GM18507 (cell line): ENCODE results near the gene APC2.
"Not testable (repeated sequence)": the region's sequence is repeated elsewhere in the genome, so short reads cannot be mapped to it uniquely, and the experiment has no call there.

Experiments used
- DNase-seq: peaks from one replicate; pipeline ENCODE4 v3.0.0; 2011; ENCODE audit warnings: low read depth; ENCODE audit not compliant: insufficient read length; ENCODE audit errors: extremely low spot score
- FAIRE-seq: peaks from 2 replicates; lab custom pipeline; 2011; peaks lifted over from hg19 to GRCh38; lab: Jason Lieb, UNC

APC2 gene

DNA sequence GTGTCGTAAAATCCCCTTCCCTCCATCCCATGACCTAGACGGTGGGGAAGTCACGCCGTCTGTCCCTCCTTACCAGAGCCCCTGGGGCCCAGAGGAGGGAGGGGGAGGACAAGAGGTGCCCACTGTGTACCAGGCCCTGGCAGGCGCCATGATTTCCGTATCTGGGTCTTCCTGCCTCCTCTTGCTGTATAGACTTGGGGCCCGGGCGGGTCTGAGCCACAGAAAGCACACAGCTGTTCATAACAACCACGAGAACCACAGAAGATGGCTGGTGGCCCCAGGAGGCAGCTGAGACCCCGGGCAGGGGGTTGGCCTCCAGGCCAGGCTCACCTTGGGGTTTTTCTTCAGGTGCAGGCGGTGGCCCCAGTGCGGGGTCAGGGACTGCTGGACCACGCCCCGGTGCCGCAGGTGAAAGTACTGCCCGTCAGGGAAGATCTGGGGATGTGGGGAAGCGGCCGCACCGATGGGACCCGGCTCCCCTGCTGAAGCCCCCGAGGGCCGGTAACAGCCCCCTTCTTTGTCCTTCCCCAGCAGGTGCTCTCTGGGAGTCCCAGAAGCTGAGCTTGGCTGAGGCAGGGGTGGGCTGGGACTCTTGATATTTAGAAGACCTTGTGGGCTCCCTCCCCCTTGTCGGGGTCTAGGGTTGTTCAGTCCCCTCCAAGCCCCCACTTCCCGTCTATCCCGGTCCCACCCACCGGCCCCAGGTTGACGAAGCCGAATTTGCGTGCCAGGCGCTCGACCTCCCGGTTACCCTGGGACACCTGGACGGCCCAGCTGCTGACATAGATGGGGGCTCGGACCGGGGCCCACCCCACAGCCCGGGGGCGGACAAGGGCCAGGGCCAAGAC is 39.8 kb downstream of the APC2 start:
- DNase-seq (no peak), FAIRE-seq (no peak)

DNA sequence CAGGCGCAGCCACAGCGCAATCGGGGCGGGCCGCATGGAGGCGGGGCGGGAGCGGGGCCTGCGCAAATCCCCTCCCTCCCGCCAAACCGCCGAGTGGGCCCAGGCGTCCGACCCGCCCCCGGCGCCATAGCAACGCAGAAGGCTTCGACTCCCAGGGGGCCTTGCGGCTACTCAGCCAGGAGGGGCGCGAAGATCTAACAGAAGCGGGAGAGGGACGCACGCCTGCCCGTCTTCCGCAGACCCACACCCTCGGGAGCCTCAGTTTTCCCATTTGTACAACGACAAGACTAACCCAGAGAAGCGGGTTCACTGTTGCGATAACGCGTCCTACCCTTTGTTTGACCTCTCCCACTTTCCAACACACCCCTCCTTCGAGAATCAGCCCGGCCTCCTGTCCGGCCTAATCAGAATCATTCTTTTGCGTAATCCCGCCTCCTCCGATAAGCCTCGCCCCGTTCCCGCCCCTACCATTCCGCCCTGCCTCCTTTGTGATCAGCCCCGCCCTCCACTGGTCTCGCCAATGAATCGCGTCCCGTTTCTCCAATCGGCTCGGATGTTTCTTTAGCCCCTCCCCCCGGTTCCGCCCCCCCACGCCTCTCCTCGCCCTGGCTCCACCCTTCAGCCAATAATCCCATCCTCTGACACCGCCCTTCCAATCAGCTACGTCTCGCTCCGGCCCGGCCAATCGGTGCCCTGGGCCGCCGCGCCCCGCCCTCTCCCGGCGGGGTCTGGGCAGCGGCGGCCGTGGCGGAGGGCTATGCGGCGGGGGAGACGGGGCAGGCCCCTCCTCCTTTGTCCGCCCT is 40.6 kb downstream of the APC2 start, which contains the start of gene PCSK4:
TSS of gene PCSK4 (minus strand) at position 40 of the 803 bp plus-strand sequence. CDS start at position 36, 4 bp downstream.
- DNase-seq: peak; percentile 79
- FAIRE-seq: peak; percentile 100

DNA sequence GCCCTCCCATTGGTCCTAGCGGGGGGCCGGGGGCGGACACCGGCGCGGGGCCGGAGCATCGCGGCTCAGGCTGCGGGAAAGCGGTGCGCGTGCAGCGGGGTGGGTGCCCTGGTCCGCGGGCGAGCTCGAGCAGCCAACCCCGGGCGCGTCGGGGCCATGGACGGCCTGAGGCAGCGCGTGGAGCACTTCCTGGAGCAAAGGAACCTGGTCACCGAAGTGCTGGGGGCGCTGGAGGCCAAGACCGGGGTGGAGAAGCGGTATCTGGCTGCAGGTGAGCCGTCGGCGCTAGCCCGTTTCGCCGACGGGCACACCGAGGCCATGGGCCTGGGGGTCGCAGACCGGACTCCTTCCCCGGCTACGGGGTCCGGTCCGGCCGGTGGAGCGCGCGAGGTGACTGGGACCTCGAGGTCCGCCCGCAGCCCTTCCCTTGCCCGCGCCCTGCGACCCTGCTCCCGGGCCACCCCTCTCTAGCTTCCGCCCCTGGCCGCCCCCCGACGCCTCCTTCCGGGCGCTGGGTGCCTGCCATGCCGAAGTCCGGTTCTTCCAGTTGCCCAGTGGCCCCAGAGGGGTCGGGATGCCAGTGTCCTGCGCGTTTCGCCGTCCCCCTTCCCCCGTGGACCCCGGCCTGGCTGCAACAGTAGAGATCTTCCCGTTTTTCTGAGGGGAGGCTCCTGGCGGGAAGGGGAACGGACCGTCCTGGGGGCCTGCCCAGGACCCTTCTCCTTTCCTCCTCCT is 41.4 kb downstream of the APC2 start, which contains the start of gene REEP6:
TSS of gene REEP6 (plus strand) at position 68 of the 735 bp plus-strand sequence. CDS start at position 157, 89 bp downstream.
- DNase-seq: no peak
- FAIRE-seq: no peak

DNA sequence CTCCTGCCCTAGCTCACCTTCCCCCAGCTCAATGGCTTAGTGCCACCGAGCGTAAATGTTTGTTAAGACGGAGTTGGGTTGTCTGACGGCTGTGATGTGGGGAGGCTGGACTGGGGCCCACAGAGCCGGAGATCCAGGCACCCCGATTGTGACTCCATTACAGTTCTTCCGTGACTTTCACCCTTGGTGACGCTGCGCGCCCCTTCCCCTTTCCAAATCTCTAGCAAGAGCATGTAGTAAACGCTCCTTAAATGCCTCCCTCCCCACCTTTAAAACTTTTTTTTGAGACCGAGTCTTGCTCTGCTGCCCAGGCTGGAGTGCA is 41.9 kb downstream of the APC2 start:
- DNase-seq (no peak), FAIRE-seq (no peak)

DNA sequence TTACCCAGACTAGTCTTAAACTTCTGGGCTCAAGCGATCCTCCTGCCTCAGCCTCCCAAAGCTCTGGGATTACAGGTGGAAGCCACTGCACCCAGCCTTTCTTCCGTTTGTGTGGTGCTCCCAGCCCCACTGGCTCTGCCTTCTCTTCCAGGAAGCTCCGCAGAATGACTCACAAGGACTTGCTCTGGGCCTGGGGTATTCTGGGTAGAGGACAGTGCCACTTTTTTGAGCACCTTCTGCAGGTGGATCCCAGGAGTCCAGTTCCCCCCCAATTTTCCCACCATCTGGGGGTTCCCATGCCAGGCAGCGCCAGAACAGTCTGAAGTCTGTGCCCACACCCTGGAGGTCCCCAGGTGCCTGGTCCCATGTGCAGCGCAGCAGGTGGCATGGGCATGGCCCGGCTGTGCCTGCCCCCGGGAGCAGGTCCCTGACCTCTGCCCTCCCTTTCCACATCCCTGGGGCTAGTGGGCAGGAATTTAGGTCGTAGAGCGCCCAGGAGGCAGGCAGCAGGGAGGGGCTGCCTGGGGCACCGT is 42.6 kb downstream of the APC2 start:
- no peak for FAIRE-seq
- no peak for DNase-seq

DNA sequence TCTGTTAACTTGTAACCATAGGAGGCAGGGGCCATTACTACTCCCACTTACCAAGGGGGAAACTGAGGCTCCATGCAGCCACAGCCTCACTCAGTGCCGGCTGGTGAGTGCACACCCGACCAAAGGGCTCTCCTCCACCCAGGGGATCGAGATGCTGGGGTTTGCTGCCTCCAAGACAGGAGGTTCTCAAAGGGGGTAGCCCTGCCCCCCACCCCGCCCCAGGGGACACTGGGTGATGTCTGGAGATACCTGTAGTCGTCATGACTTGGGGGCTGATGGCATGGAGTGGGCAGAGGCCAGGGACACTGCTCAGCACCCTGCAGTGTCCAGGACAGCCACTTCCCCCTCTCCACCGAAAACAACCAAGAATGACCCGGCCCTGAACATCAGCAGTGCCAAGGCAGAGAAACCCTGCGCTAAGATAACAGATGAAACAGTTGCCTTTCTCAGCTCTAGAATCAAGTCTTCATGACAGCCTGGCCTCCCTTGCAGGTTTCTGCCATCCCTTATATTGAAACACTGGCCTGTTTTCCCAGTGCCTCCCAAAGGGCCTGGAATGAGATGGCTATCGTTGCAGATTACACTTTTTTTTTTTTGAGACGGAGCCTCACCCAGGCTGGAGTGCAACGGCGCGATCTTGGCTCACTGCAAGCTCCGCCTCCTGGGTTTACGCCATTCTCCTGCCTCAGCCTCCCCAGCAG is 44.3 kb downstream of the APC2 start:
- no peak for FAIRE-seq
- no peak for DNase-seq

DNA sequence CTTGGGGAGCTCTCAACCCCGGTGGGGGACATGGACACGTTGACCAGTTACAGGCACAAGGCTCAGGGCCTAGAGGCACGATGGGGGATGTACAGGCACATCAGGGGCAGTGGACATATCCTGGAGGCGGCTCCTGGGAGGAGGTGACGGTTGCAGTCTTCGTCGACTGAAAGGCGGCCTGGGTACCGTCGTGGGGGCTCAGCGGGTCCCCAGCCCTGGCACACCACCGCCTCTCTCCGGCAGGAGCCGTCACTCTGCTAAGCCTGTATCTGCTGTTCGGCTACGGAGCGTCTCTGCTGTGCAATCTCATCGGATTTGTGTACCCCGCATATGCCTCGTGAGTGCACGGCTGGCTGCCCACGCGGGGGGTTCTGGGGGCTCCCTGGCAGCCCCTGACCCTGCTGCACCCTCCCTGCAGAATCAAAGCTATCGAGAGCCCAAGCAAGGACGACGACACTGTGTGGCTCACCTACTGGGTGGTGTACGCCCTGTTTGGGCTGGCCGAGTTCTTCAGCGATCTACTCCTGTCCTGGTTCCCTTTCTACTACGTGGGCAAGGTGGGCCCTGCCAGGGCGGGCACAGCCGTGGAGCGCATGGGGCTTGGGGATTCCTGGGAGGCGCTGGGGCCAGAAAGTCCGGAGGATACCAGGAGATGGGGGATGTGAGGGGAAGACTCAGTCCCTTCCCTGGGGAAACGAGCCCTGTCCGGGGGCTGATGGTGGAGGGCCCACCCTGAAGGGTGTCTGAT is 45.3 kb downstream of the APC2 start:
- FAIRE-seq: no peak
- no peak for DNase-seq

DNA sequence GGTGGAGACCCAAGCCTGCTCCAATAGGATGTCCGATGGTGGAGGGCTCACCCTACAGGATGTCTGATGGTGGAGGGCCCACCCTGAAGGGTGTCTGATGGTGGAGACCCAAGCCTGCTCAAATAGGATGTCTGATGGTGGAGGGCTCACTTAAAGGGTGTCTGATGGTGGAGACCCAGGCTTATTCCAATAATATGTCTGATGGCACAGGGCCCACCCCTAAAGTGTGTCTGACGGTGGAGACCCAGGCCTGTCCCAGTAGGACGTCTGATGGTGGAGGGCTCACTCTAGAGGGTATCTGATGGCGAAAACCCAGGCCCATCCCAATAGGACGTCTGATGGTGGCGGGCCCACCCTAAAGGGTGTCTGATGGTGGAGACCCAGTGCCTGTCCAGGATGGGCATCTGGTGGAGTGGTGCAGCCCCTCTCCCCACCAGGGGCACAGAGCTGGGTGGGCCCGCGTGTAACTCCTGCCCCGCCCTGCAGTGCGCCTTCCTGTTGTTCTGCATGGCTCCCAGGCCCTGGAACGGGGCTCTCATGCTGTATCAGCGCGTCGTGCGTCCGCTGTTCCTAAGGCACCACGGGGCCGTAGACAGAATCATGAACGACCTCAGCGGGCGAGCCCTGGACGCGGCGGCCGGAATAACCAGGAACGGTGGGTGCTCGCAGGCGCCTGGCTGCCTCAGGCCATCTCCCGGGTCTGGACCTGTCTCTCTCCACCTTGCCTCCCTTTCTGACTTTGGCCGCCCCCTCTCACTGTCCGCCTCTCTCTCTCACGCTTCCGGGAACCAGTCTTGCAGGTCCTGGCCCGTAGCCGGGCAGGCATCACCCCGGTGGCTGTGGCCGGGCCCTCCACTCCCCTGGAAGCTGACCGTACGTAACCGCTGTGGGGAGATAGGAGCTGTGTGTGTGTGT is 46.1 kb downstream of the APC2 start:
- no peak for DNase-seq
- no peak for FAIRE-seq

DNA sequence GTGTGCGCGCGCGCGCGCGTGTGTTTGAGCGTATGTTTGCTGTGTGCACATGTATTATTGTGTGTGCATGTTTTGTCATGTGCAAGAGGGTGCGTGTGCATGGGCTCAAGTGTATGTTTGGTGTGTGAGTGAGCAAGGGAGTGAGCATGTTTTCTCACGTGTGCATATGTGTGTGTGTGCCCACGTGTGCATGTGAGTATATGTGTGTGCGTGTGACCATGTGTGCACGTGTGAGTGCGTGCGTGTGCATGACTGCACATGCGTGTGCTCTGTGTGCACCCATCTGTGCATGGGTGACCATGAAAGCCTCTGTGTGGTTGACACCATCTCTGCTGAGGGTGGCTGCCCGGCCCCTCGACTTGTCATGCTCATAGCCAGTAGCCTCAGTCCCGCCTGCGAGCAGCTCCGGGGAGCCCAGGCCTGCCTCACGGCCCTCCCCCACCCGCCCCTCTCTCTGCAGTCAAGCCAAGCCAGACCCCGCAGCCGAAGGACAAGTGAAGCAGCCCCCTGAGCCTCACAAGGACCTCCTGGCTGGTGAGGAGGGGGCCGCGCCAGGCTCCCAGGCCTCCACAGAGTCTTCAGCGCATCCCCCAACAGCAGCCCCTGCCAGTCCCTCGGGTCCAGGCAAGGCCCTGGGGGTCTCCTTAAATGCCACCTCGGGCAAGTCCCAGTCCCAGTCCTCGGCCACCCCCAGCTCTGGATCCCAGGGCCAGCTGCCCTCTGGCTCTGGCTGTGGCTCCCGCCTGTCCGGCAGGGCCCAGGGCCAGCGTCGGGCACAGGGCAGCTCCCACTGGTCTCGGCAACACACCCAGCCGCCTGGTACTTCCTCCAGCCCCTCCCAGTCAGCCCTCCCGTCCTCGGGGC is 47.0 kb downstream of the APC2 start:
- FAIRE-seq (no peak), DNase-seq (no peak)

DNA sequence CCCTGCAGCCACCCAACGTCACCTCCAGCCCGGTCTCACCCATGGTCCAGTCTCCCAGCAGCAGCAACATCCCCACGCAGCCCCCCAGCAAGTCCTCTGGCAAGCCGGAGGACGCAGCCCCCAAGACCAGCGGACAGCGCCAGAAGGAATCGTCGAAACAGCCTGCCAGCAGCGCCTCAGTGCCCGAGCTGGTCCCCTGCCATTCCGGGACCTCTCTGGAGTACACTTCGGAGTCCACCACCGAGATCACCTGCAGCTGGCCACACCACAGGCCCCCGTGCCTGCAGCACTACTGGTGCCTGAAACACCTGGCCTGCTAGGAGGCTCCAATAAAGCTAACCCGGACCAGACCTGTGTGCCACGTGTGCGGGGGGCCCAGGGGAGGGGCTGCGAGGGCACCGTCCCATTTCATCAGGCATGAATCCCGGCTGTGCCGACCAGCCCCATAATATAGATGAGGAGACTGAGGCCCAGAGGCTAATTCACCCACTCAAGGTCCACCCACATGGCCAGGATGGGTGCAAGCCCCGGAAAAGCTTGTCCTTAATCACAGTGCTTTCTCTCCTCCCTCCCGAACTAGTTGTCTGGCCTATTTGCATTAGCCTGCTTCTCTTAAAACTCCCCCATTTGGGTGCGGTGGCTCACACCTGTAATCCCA is 47.8 kb downstream of the APC2 start:
- no peak for DNase-seq
- no peak for FAIRE-seq

DNA sequence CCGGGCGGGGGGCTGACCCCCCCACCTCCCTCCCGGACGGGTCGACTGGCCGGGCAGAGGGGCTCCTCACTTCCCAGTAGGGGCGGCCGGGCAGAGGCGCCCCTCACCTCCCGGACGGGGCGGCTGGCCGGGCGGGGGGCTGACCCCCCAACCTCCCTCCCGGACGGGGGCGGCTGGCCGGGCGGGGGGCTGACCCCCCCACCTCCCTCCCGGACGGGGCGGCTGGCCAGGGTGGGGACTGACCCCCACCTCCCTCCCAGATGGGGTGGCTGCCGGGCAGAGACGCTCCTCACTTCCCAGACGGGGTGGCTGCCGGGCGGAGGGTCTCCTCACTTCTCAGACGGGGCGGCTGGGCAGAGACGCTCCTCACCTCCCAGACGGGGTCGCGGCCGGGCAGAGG is 49.3 kb downstream of the APC2 start:
- FAIRE-seq, DNase-seq: not testable (repeated sequence)

DNA sequence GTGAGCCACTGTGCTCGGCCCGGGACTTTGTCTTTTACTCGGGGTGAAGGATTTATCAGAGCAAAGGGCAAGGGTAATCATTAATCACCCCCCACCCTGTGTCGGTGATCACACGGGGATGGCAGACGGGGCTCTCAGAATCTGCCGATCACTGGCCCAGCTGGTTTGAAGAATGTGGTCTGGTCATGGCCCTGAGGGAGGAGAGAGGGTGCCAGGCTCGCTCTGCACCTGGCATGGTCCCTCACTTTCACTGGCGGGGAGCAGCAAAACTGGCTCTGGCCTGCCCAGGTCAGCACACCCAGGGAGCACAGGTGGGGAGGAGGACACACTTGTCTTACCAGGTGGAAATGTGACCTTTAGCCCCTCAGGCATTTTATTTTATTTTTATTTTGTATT is 51.3 kb downstream of the APC2 start:
- DNase-seq: no peak
- FAIRE-seq: no peak

DNA sequence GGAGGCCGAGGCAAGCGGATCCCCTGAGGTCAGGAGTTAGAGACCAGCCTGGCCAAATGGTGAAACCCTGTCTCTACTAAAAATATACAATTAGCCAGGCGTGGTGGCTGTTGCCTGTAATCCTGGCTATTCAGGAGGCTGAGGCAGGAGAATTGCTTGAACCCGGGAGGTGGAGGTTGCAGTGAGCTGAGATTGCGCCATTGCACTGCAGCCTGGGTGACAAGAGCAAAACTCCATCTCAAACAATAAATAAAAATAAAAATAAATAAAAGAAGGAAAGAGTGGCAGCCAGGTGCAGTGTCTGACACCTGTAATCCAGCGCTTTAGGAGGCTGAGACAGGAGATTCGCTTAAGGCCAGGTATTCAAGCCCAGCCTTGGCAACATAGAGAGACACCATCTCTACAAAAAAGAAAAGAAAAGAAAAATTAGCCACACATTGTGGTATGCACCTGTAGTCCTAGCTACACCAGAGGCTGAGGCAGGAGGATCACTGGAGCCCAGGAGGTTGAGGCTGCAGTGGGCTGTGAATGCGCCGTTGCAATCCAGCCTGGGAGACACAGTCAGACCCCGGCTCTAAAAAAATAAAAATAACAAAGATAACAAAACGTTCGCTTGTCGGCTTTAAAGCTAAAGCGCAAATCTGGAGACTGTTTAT is 52.6 kb downstream of the APC2 start:
- no peak for DNase-seq
- no peak for FAIRE-seq

DNA sequence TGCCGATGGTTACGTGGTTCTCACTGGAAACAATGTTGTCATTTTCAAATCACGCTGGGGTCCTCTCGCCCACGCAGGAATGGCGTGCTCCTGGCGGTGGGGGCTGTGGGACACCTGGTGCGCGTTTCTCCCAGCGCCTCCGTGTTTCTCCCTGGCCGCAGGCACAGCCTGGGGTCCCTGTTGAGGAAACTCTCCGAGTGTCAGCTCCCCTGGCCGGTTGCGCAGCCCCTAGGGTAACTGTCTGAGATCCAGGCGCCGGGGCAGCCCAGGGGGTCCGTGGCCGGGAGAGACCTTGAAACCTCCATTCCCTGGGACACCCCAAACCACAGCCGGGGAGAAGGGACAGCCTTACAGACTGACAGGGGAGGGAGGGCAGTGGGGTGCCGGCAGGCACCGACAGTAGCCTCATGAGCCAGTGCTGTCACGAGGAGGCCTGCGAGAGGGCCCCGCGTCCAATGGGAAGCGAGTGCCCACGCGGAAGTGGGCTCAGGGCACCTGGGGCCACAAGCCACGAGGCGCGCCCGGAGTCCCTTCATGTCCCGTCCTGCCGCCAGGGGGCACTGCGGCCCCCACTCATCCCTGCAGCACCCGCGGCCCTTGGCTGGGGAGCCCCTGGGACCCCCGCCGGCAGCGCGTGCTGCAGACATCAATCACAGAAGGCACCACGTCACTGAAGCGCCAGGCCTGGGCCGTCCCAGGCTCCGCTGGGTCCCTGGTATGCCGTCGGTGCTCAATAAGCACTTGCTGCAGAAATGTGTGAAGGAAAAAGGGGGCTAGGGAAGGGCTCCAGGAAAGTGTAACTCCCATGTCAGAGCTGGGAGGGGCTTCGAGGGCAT is 53.4 kb downstream of the APC2 start:
- DNase-seq (no peak), FAIRE-seq (no peak)
